ENCODE measurements around the gene STEAP2.
"Not testable (repeated sequence)": the region's sequence is repeated elsewhere in the genome, so short reads cannot be mapped to it uniquely, and the experiment has no call there.

Gene STEAP2

GRCh38 chr7:90211391-90212148 is at the start of gene STEAP2:
TSS of gene STEAP2 (plus strand) at chr7:90211740. CDS start at chr7:90225083, 13,343 bp downstream.
- peak; percentile 77 for DNase-seq

- no peak for DNase-seq
Measured at GRCh38 chr7:90163534-90163933, 48.0 kb upstream of the STEAP2 start.

GRCh38 chr7:90165724-90166123 is 45.8 kb upstream of the STEAP2 start:
- DNase-seq = no peak

- DNase-seq = no peak
Measured at GRCh38 chr7:90166153-90166552, 45.4 kb upstream of the STEAP2 start.

GRCh38 chr7:90167361-90167760 is 44.2 kb upstream of the STEAP2 start:
- no peak for DNase-seq

GRCh38 chr7:90169891-90170290 is 41.6 kb upstream of the STEAP2 start:
- no peak for DNase-seq

DNA sequence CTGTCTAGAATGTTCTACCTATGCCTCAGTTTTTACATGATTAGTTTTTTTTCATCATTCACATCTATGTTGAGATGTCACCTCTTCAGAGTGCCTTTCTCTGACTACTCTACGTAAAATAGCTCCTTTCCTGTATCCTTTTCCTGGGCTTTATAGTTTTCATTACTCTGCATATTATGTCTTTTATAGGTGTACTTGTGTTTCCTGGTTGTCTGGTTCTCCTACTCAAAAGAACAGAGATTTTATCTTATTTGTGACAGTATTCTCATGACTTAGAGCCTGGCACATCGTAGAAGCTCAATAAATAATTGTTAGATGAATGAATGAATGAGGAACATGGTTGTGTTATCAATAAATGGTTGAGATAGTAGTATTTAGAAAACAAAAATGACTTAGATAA is 39.4 kb upstream of the STEAP2 start:
- DNase-seq = no peak

GRCh38 chr7:90172624-90173023 is 38.9 kb upstream of the STEAP2 start:
- DNase-seq = no peak

- no peak for DNase-seq
Measured at GRCh38 chr7:90173127-90173844, 38.3 kb upstream of the STEAP2 start.

GRCh38 chr7:90175667-90176066 is 35.9 kb upstream of the STEAP2 start:
- DNase-seq = no peak

GRCh38 chr7:90176195-90176594 is 35.3 kb upstream of the STEAP2 start:
- DNase-seq = no peak

- DNase-seq = no peak
Measured at GRCh38 chr7:90178166-90178565, 33.4 kb upstream of the STEAP2 start.

GRCh38 chr7:90178679-90179278 is 32.8 kb upstream of the STEAP2 start:
- DNase-seq = no peak

- no peak for DNase-seq
Measured at GRCh38 chr7:90180011-90180585, 31.4 kb upstream of the STEAP2 start.

DNA sequence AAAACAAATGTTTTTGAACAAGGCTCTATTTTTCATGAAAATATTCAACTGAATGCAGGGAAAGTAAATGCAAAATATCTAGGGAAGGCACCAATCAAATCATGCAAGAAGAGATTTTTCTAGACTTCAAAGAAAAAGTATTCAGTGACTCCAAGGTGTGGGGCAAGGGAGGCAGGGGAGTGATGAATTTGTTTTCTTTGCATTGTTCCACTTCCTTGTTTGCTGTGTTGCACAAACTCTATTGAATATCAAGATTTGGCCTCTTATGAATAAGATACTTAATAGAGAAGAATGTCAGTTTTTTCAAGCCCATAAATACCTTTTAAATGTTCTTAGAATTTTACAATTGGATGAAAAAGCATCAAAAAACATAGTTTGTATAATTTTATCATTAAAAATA is 30.9 kb upstream of the STEAP2 start:
- no peak for DNase-seq

- DNase-seq = no peak
Measured at GRCh38 chr7:90181485-90181884, 30.1 kb upstream of the STEAP2 start.

- DNase-seq = not testable (repeated sequence)
Measured at GRCh38 chr7:90186290-90186689, 25.2 kb upstream of the STEAP2 start.

- no peak for DNase-seq
Measured at GRCh38 chr7:90187507-90188050, 24.0 kb upstream of the STEAP2 start.

GRCh38 chr7:90188281-90188680 is 23.3 kb upstream of the STEAP2 start:
- DNase-seq = no peak

- DNase-seq = no peak
Measured at GRCh38 chr7:90190995-90191394, 20.5 kb upstream of the STEAP2 start.

GRCh38 chr7:90191648-90192047 is 19.9 kb upstream of the STEAP2 start:
- DNase-seq = no peak

DNA sequence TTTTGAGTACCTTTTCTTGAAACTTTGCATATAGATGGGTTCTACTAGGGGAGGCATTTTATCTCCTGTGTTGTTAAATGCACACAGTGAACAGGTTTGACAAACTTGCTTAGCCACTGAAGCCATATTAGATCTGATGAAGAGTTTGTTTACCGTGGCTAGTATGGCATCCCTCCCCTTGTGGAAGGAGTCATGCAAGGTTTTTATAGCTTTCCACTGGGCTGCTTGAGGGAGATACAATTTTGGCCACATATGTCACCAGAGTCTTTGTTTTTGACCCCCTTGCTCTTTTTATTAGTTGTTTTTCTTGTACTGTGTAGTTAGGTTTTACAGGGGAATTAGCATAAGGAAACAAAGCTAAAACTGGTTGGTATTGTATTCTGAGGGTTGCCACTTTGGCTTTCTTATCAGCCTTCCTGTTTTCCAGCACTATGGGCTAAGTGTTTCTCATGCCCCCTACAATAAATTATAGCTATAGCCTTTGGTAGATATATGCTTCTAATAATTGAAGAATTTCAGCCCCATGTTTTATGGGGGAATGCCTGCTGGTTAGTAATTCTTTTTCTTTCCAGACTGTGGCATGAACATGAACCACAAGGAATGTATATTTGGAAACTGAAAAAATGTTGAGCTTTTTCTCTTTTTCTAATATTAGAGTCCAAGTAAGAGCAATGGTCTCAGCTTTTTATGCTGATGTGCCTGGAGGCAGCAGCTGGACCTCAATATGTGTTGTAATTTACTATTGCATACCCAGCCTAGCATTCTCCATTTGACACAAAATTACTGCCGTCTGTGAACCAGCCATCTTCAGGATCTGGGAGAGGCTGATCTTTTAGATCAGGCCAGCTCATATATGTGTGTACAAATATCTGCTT is 18.4 kb upstream of the STEAP2 start:
- no peak for DNase-seq

Measured in NCI-H69 (cell line).